AG09309 (cell line): Measurements from ENCODE around the gene ANHX.

Experiments used
- DNase-seq: peaks from one replicate; pipeline ENCODE4 v3.0.0-alpha.2; 2010; ENCODE audit warnings: low read depth
- H3K4me3 ChIP-seq: 2 replicates; pipeline ENCODE4 v1.5.1; 2011; ENCODE audit warnings: mild to moderate bottlenecking, low read depth, low read length, moderate library complexity; ENCODE audit not compliant: control insufficient read depth
- TF ChIP-seq, protein P1 (sequence below): IDR thresholded peaks from 2 replicates; pipeline ENCODE4 v1.5.1; 2011; ENCODE audit warnings: mild to moderate bottlenecking, low read depth, low read length, inconsistent platforms; ENCODE audit not compliant: insufficient read depth, control insufficient read depth; ENCODE audit errors: missing control alignments

Gene ANHX

DNA sequence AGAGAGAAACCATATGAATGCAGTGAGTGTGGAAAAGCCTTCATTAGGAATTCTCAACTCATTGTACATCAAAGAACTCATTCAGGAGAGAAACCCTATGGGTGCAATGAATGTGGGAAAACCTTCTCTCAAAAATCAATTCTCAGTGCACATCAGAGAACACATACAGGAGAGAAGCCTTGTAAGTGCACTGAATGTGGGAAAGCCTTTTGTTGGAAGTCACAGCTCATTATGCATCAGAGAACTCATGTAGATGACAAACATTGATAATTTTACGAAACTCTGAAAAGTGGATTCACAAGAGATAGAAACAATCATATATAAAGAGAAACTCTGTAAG, 31.4 kb downstream of the ANHX start:
- no peak for DNase-seq
- no peak overlapping the region for H3K4me3 ChIP-seq
- TF ChIP-seq, protein P1, sequence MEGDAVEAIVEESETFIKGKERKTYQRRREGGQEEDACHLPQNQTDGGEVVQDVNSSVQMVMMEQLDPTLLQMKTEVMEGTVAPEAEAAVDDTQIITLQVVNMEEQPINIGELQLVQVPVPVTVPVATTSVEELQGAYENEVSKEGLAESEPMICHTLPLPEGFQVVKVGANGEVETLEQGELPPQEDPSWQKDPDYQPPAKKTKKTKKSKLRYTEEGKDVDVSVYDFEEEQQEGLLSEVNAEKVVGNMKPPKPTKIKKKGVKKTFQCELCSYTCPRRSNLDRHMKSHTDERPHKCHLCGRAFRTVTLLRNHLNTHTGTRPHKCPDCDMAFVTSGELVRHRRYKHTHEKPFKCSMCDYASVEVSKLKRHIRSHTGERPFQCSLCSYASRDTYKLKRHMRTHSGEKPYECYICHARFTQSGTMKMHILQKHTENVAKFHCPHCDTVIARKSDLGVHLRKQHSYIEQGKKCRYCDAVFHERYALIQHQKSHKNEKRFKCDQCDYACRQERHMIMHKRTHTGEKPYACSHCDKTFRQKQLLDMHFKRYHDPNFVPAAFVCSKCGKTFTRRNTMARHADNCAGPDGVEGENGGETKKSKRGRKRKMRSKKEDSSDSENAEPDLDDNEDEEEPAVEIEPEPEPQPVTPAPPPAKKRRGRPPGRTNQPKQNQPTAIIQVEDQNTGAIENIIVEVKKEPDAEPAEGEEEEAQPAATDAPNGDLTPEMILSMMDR: no peak

GRCh38 chr12:133203344-133204263, 32.1 kb downstream of the ANHX start:
- no peak overlapping the region for H3K4me3 ChIP-seq
- TF ChIP-seq, protein P1: no peak
- no peak for DNase-seq

DNA sequence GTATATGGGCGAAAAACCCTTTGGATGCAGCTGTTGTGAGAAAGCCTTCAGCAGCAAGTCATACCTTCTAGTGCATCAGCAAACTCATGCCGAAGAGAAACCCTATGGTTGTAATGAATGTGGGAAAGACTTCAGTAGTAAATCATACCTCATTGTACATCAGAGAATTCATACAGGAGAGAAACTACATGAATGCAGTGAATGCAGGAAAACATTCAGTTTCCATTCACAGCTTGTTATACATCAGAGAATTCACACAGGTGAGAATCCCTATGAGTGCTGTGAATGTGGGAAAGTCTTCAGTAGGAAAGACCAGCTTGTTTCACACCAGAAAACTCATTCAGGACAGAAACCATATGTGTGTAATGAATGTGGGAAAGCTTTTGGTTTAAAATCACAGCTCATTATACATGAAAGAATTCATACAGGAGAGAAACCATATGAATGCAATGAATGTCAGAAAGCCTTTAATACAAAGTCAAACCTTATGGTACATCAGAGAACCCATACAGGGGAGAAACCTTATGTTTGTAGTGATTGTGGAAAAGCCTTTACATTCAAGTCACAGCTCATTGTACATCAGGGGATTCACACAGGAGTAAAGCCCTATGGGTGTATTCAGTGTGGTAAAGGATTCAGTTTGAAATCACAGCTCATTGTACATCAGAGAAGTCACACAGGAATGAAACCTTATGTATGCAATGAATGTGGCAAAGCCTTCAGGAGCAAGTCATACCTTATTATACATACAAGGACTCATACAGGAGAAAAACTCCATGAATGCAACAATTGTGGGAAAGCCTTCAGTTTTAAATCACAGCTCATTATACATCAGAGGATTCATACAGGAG, 33.0 kb downstream of the ANHX start:
- no peak overlapping the region for H3K4me3 ChIP-seq
- DNase-seq: no peak
- TF ChIP-seq, protein P1: no peak

- no peak for DNase-seq
- TF ChIP-seq, protein P1: no peak
- no peak overlapping the region for H3K4me3 ChIP-seq
These were observed 33.8 kb downstream of the ANHX start for GRCh38 chr12:133201888-133202287.

DNA sequence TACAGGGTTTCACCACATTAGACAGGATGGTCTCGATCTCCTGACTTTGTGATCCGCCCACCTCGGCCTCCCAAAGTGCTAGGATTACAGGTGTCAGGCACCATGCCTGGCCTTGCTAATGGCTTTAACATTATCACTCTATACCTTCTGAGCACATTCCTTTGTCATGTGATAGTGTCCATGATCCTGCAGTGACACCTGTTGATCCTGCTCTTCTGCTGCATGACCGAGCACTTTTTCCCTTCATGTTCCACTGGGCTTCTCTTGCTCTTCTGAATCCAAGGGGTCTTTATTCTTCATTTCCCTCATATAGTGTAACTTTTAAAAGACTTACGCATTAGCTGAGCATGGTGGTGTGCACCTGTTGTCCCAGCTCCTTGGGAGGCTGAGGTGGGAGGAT, 42.8 kb downstream of the ANHX start:
- no peak overlapping the region for H3K4me3 ChIP-seq
- TF ChIP-seq, protein P1: no peak
- no peak for DNase-seq

DNA sequence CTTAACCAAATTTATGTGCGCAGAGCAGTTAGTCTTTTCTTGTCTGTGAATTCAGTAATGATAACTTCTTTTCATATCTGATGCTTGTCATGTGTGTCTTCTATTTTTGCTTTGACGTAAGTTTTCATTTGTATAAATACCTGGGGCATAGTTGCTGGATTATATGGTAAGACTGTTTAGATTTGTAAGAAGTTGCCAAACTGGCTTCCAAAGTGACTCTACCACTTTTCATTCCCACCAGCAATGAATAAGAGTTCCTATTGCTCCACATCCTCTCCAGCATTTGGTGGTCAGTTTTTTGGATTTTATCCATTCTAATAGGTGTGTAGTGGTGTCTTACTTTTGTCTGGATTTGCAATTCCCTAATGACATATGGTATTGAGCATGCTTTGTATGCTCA, 45.5 kb downstream of the ANHX start:
- H3K4me3 ChIP-seq: no peak overlapping the region
- TF ChIP-seq, protein P1: no peak
- DNase-seq: no peak
